D721Med (cell line): ENCODE results near the gene EIF3B.
"Not testable (repeated sequence)": the region's sequence is repeated elsewhere in the genome, so short reads cannot be mapped to it uniquely, and the experiment has no call there.

Experiments
- DNase-seq: peaks from one replicate; pipeline ENCODE4 v3.0.0; 2011; ENCODE audit warnings: low spot score; ENCODE audit not compliant: insufficient read length
- FAIRE-seq: peaks from 2 replicates; lab custom pipeline; 2011; peaks lifted over from hg19 to GRCh38; lab: Jason Lieb, UNC
- TF ChIP-seq, protein P1 (sequence below): IDR thresholded peaks from 2 replicates; pipeline ENCODE4 v1.5.1; 2012; ENCODE audit warnings: mild to moderate bottlenecking, control low read depth; ENCODE audit not compliant: insufficient read depth; ENCODE audit errors: missing control alignments

The EIF3B gene

GRCh38 chr7:2373646-2374045 is 19.0 kb downstream of the EIF3B start:
- TF ChIP-seq, protein P1, sequence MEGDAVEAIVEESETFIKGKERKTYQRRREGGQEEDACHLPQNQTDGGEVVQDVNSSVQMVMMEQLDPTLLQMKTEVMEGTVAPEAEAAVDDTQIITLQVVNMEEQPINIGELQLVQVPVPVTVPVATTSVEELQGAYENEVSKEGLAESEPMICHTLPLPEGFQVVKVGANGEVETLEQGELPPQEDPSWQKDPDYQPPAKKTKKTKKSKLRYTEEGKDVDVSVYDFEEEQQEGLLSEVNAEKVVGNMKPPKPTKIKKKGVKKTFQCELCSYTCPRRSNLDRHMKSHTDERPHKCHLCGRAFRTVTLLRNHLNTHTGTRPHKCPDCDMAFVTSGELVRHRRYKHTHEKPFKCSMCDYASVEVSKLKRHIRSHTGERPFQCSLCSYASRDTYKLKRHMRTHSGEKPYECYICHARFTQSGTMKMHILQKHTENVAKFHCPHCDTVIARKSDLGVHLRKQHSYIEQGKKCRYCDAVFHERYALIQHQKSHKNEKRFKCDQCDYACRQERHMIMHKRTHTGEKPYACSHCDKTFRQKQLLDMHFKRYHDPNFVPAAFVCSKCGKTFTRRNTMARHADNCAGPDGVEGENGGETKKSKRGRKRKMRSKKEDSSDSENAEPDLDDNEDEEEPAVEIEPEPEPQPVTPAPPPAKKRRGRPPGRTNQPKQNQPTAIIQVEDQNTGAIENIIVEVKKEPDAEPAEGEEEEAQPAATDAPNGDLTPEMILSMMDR: no peak
- FAIRE-seq (no peak), DNase-seq (no peak)

DNA sequence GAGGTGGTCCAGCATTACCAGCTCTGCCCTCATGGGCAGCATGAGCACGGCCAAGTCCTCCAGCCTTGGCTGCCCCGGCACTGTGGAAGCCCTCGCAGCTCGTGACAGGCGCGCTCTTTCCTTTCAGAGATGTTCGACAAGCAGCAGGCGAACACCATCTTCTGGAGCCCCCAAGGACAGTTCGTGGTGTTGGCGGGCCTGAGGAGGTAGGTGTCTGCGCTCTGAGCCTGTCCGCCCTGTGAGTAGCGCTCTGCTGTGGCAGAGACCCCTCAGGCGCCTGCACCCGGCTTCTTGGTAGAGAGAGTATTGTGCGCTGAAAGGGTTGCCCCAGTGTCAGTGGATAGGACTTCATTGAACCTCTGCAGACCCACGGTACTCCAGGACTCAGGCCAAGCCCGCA is 19.8 kb downstream of the EIF3B start:
- FAIRE-seq: no peak
- TF ChIP-seq, protein P1: no peak
- DNase-seq: no peak

- DNase-seq (no peak), FAIRE-seq (no peak)
- TF ChIP-seq, protein P1: no peak
These were observed 20.5 kb downstream of the EIF3B start for GRCh38 chr7:2374830-2375728.

DNA sequence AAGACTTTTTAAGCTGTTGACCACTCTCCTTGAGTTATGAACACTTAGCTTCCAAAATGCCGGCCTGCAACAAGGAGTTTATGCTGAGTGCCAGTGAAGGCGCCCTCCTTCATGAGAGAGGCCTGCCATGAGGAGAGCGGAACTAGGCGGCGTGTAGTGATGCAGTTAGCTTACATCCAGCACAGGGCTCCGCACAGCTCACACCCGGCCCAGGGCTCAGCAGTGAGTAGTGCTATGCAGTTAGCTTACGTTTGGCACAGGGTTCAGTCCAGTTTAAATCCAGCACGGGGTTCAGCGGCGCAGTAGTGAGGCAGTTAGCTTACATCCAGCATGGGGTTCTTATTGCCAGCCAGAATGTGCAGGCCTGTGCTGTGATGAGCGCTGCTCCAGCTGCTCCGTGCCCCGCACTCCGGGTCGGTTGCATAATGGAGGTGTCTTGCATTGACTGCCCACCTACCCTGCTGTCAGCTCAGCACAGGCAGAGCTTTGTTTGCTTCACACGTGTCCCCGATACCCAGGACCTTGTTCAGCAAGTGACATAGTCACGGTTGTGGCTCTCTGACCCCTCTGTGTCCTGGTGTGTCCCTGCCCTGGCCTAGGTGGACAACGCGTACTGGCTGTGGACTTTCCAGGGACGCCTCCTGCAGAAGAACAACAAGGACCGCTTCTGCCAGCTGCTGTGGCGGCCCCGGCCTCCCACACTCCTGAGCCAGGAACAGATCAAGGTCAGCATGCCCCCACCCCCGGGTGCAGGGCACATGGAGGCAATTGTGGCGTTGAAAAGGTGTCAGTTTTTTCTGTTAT is 21.9 kb downstream of the EIF3B start:
- no peak for FAIRE-seq
- TF ChIP-seq, protein P1: no peak
- DNase-seq: no peak

GRCh38 chr7:2377492-2377891 is 22.9 kb downstream of the EIF3B start:
- not testable (repeated sequence) for DNase-seq, FAIRE-seq

DNA sequence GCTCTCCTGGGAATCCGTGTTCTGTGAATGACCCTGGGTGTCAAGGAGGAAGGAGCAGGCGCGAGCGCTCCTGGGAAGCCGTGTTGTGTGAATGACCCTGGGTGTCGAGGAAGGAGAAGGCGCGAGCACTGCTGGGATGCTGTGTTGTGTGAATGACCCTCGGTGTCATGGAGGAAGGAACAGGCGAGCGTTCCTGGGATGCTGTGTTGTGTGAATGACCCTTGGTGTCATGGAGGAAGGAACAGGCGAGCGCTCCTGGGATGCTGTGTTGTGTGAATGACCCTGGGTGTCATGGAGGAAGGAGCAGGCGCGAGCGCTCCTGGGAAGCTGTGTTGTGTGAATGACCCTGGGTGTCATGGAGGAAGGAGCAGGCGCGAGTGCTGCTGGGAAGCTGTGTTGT is 23.5 kb downstream of the EIF3B start:
- DNase-seq, FAIRE-seq: not testable (repeated sequence)

DNA sequence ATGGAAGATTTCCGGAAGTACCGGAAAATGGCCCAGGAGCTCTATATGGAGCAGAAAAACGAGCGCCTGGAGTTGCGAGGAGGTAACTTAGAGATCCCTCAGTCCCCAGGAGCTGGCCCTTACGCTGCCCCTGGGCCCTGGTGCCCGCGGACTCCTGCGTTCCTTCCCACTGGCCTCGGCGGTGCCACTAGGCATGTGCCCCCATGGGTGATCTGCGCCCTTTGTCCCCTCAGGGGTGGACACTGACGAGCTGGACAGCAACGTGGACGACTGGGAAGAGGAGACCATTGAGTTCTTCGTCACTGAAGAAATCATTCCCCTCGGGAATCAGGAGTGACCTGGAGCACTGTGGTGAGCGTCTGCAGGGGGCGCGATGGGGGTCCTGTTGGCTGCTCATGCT is 24.5 kb downstream of the EIF3B start:
- DNase-seq (no peak), FAIRE-seq (no peak)
- TF ChIP-seq, protein P1: no peak

DNA sequence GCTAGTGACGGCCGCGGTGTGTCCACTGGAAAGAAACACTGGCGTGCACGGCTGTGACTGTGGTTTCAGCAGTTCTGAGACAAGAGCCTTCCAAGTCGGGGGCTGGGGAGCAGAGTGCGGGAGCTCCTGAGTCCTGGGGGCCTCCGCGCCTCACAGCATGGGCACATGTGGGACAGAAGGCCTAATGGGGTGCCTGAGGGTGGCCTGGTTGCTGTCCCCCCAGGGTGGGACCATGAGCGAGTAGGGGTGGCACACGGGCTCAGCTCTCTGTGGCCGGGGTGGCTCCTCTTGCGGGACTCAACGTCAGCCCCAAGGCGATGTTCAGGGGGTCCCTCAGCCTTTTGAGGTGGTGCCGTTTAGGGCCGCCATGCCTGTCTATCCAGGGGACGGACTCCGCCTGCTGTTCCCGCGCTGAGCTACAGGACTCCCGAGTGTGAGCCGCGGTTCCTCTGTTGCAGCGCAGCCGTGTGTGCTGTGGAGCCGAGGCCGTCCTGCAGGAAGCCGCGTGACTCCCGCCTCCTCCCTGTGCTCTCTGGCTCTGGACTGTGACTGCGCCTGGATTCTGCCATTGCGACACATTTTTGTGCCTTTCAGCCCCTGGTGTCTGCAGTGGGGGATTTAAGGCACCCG is 25.3 kb downstream of the EIF3B start:
- no peak for DNase-seq
- no peak for FAIRE-seq
- TF ChIP-seq, protein P1: no peak
